ENCODE measurements around the gene GIPR.

The GIPR gene

GRCh38 chr19:45650722-45651121 is 17.3 kb upstream of the GIPR start:
- no peak for TF ChIP-seq CTCF (IDR thresholded peaks at IDR 0.05; ENCODE audit: insufficient read depth, low read depth, low read length, missing control alignments)
- no peak overlapping the region for H3K4me3 ChIP-seq (ENCODE audit: low read length)
- no peak for DNase-seq (ENCODE audit: low read depth)

- DNase-seq (ENCODE audit: low read depth), result no peak
- TF ChIP-seq CTCF (IDR thresholded peaks at IDR 0.05; ENCODE audit: insufficient read depth, low read depth, low read length, missing control alignments), result no peak
- no peak overlapping the region for H3K4me3 ChIP-seq (ENCODE audit: low read length)
Measured at GRCh38 chr19:45653634-45654033, 14.4 kb upstream of the GIPR start.

GRCh38 chr19:45655073-45655472 is 12.9 kb upstream of the GIPR start:
- no peak for TF ChIP-seq CTCF (IDR thresholded peaks at IDR 0.05; ENCODE audit: insufficient read depth, low read depth, low read length, missing control alignments)
- no peak for DNase-seq (ENCODE audit: low read depth)
- H3K4me3 ChIP-seq (ENCODE audit: low read length), result no peak overlapping the region

- no peak for DNase-seq (ENCODE audit: low read depth)
- no peak overlapping the region for H3K4me3 ChIP-seq (ENCODE audit: low read length)
- no peak for TF ChIP-seq CTCF (IDR thresholded peaks at IDR 0.05; ENCODE audit: insufficient read depth, low read depth, low read length, missing control alignments)
Measured at GRCh38 chr19:45657520-45658167, 10.4 kb upstream of the GIPR start.

- H3K4me3 ChIP-seq (ENCODE audit: low read length), result no peak overlapping the region
- TF ChIP-seq CTCF (IDR thresholded peaks at IDR 0.05; ENCODE audit: insufficient read depth, low read depth, low read length, missing control alignments), result no peak
- DNase-seq (ENCODE audit: low read depth), result no peak
Measured at GRCh38 chr19:45659096-45659729, 8.8 kb upstream of the GIPR start.

- H3K4me3 ChIP-seq (ENCODE audit: low read length), result no peak overlapping the region
- TF ChIP-seq CTCF (IDR thresholded peaks at IDR 0.05; ENCODE audit: insufficient read depth, low read depth, low read length, missing control alignments), result no peak
- no peak for DNase-seq (ENCODE audit: low read depth)
Measured at GRCh38 chr19:45660636-45661035, 7.4 kb upstream of the GIPR start.

- no peak for DNase-seq (ENCODE audit: low read depth)
- no peak for TF ChIP-seq CTCF (IDR thresholded peaks at IDR 0.05; ENCODE audit: insufficient read depth, low read depth, low read length, missing control alignments)
- no peak overlapping the region for H3K4me3 ChIP-seq (ENCODE audit: low read length)
Measured at GRCh38 chr19:45663800-45664199, 4.2 kb upstream of the GIPR start.
